ENCODE results near the gene GLRX5.
A peak's percentile ranks its signal among the peaks of the same experiment; 100 is the strongest.

Gene GLRX5

DNA sequence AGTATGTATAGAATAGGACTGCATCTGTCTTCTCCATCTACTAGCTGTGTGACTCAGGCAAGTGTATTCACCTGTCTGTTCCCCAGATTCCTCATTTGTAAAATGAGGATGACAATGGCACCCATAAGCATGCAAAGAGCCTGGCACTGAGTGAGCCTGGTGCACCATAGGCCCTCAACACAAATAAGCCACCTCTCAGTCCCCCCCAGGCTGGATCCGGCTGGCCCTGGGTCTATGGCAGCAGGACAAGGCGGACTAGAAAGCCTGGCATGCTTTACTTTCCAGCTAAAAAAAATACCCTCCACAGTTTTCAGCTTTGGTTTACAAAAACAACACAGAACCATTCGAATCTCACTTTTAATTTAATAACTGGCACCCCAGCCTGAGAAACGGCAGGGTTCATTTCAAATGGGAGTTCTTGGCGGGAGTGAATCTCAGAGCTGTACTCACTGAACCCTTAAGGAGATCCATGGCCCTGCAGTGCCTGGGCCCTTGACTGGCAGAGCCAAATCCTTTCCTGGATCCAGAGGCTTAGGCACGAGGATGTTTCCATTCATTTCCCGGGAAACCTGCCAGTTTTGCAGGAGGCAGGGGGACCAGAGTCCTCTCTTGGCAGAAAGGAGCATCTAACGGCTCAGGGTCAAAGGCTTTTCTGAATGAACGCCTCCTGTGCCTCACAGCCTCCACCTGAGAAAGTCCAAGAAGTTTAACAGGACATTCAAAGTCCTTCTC lies 36.1 kb upstream of the GLRX5 start:
- TF ChIP-seq CTCF (IDR thresholded peaks at IDR 0.05; ENCODE audit: low read length, missing control alignments): no peak
- DNase-seq (ENCODE audit: low read depth): no peak
- no peak overlapping the region for H3K4me3 ChIP-seq (replicated peaks; ENCODE audit: low read depth, low read length)

GRCh38 chr14:95499354-95499750 lies 35.5 kb upstream of the GLRX5 start:
- no peak overlapping the region for H3K4me3 ChIP-seq (replicated peaks; ENCODE audit: low read depth, low read length)
- DNase-seq (ENCODE audit: low read depth): no peak
- TF ChIP-seq CTCF (IDR thresholded peaks at IDR 0.05; ENCODE audit: low read length, missing control alignments): no peak

- TF ChIP-seq CTCF (IDR thresholded peaks at IDR 0.05; ENCODE audit: low read length, missing control alignments): no peak
- H3K4me3 ChIP-seq (replicated peaks; ENCODE audit: low read depth, low read length): no peak overlapping the region
- DNase-seq (ENCODE audit: low read depth): no peak
These were observed 34.6 kb upstream of the GLRX5 start for GRCh38 chr14:95500201-95500681.

DNA sequence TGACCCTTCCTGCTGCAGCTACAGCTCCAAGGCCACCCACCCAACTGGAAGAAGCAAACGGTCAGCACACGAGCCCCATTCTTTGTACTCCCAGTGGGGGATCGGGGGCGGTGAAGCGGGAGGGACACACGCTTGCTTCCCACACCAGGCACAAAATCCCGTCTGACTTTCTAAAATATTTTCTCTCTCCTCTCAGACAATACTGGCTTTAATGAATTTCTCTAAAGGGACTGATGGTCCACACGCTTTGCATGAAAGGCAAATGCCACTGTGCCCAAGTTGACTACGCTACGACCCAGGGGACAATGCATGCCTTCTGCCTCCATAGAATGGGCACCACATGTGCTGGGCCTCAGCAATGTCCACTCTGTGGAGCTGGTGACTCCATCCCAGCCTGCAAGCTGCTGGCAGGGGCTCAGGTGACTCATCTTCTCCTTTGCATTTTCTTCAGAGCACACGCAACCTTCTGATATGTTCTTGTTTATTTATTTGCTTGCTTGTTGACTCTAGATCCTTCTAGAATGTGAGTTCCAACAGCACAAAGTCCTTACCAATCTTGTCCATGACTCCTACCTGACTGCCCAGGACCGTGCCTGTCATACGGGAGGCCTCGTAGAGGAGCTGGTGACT lies 34.0 kb upstream of the GLRX5 start:
- TF ChIP-seq CTCF (IDR thresholded peaks at IDR 0.05; ENCODE audit: low read length, missing control alignments): no peak
- DNase-seq (ENCODE audit: low read depth): peak; percentile 83
- no peak overlapping the region for H3K4me3 ChIP-seq (replicated peaks; ENCODE audit: low read depth, low read length)

GRCh38 chr14:95502381-95502950 lies 32.4 kb upstream of the GLRX5 start:
- DNase-seq (ENCODE audit: low read depth): no peak
- no peak for TF ChIP-seq CTCF (IDR thresholded peaks at IDR 0.05; ENCODE audit: low read length, missing control alignments)
- no peak overlapping the region for H3K4me3 ChIP-seq (replicated peaks; ENCODE audit: low read depth, low read length)

DNA sequence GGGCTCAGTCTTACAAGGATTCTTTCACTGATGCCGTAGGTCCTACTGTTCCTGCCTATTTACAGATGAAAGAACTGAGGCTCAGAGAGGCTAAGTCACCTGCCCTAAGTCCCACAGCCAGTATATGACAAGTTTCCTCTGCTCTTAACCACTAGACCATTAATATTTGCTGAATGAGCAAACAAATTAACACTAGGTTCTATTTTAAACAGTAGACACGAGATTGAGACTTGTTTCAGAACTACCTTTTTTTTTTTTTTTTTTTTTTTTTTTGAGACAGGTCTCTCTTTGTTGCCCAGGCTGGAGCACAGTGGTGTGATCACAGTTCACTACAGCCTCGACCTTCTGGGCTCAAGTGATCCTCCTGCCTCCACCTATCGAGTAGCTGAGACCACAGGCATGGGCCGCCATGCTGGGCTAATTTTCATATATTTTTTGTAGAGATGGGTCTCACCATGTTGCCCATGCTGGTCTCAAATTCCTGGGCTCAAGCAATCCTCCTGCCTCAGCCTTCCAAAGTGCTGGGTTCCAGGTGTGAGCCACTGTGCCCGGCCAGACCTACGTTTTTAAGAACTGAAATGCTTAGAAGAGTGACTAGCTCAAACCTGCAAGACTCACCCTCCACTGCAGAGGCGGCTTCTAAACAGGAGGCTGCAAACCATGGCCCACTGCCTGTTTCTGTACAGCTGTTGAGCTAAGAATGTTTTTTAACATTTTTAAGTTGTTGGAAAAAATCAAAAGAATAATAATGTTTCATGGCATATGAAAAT lies 31.3 kb upstream of the GLRX5 start:
- TF ChIP-seq CTCF (IDR thresholded peaks at IDR 0.05; ENCODE audit: low read length, missing control alignments): no peak
- no peak for DNase-seq (ENCODE audit: low read depth)
- no peak overlapping the region for H3K4me3 ChIP-seq (replicated peaks; ENCODE audit: low read depth, low read length)

All from fibroblast of pulmonary artery (primary cell).